Loucy (cell line): ENCODE results near the gene CNNM1.

ENCODE experiments used
- EZH2phosphoT487 ChIP-seq: fragments of 200-600 bp; IDR thresholded peaks from 2 replicates; pipeline ENCODE4 v1.6.1; 2018; ENCODE audit warnings: antibody characterized with exemption, mild to moderate bottlenecking, moderate library complexity, borderline replicate concordance
- TF ChIP-seq, protein P1 (sequence below): fragments of 200-600 bp; sonication (generic); conservative IDR thresholded peaks from 2 replicates; pipeline ENCODE4 v1.5.1; 2014; ENCODE audit warnings: mild to moderate bottlenecking, antibody characterized with exemption, low read length

DNA sequence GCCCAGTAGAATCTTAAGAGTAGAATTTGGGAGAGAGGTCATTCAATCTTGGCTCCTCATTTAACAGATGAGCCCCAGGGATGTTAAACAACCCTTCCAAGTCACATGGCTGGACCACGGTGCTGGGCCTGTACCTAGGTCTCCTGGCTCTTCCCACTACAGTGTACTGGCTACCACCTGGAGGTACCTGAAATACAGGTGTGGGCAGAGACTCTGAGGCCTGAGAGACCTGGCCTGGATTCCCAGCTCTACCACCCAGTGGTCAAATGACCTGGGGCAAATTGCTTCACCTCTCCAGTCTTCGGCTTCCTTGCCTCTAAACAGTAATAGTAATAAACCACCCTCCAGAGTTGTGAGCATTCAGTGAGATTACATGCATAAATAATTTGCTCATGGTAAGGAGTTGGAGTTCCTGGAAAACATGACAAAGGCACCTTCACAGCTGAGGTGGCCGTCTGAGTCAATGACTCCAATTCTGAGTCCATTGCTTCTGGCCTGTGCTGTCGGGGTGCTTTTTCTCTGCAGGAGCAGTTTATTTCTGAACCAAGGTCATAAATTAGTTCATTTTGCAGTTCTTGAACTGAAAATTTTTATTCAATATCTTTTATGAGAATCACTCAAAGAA lies 98.5 kb downstream of the CNNM1 start:
- TF ChIP-seq, protein P1, sequence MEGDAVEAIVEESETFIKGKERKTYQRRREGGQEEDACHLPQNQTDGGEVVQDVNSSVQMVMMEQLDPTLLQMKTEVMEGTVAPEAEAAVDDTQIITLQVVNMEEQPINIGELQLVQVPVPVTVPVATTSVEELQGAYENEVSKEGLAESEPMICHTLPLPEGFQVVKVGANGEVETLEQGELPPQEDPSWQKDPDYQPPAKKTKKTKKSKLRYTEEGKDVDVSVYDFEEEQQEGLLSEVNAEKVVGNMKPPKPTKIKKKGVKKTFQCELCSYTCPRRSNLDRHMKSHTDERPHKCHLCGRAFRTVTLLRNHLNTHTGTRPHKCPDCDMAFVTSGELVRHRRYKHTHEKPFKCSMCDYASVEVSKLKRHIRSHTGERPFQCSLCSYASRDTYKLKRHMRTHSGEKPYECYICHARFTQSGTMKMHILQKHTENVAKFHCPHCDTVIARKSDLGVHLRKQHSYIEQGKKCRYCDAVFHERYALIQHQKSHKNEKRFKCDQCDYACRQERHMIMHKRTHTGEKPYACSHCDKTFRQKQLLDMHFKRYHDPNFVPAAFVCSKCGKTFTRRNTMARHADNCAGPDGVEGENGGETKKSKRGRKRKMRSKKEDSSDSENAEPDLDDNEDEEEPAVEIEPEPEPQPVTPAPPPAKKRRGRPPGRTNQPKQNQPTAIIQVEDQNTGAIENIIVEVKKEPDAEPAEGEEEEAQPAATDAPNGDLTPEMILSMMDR, result no peak
- TF ChIP-seq EZH2phosphoT487, result no peak
